Prostate gland (tissue), 2 donors: ENCODE measurements around the gene ARIH1.

Source experiments
- POLR2A ChIP-seq: fragments of 450-650 bp; IDR thresholded peaks from one replicate; pipeline ENCODE4 v1.6.1; 2016; ENCODE audit warnings: antibody characterized with exemption, mild to moderate bottlenecking
- POLR2AphosphoS5 ChIP-seq: sonication (generic); formaldehyde crosslinking; IDR thresholded peaks from one replicate; pipeline ENCODE4 v1.6.1; 2017; ENCODE audit warnings: antibody characterized with exemption
- TF ChIP-seq, protein P1 (sequence below), 4 experiments: fragments of 200-600 bp in 2 of 4; fragments of 450-650 bp in 2 of 4; sonication (generic) in 2 of 4; IDR thresholded peaks; 1 replicate in 3 of 4; 2 replicates in 1 of 4; pipeline ENCODE4 v1.5.1; 2016 to 2019; ENCODE audit warnings: antibody characterized with exemption in 4 of 4, mild to moderate bottlenecking in 2 of 4, moderate library complexity in 2 of 4

DNA sequence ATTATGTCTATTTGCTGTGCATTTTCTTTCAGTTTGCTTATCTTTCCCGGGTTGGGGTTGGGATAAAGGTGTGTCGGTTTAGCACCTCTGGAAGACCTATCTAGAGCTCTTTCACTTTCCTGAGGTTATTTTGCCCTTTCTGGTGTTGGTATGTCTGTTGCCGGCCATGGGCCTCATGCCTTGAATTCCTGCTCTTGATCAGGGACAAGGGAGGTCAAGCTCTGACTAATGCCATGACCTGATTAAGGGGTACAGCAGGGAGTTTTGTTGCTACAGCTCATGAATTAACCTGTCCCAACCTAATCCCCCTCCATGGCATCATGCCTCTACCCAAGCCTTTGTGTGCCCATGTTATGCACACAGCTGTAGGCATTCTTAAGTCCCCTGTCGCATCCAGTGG is 109.9 kb downstream of the ARIH1 start:
- TF ChIP-seq, protein P1, sequence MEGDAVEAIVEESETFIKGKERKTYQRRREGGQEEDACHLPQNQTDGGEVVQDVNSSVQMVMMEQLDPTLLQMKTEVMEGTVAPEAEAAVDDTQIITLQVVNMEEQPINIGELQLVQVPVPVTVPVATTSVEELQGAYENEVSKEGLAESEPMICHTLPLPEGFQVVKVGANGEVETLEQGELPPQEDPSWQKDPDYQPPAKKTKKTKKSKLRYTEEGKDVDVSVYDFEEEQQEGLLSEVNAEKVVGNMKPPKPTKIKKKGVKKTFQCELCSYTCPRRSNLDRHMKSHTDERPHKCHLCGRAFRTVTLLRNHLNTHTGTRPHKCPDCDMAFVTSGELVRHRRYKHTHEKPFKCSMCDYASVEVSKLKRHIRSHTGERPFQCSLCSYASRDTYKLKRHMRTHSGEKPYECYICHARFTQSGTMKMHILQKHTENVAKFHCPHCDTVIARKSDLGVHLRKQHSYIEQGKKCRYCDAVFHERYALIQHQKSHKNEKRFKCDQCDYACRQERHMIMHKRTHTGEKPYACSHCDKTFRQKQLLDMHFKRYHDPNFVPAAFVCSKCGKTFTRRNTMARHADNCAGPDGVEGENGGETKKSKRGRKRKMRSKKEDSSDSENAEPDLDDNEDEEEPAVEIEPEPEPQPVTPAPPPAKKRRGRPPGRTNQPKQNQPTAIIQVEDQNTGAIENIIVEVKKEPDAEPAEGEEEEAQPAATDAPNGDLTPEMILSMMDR (IDR thresholded peaks at IDR 0.05): no peak
- TF ChIP-seq POLR2A (no peak), POLR2AphosphoS5 (no peak)
